GM18858 (cell line): ENCODE results near the gene TLCD3A.
"Not testable (repeated sequence)": the region's sequence is repeated elsewhere in the genome, so short reads cannot be mapped to it uniquely, and the experiment has no call there.

Source experiments
- ATAC-seq: cut with Tn5 transposase; IDR thresholded peaks from one replicate; pipeline ENCODE4 v1.9.1; 2021; ENCODE audit not compliant: unreplicated experiment

Gene TLCD3A

DNA sequence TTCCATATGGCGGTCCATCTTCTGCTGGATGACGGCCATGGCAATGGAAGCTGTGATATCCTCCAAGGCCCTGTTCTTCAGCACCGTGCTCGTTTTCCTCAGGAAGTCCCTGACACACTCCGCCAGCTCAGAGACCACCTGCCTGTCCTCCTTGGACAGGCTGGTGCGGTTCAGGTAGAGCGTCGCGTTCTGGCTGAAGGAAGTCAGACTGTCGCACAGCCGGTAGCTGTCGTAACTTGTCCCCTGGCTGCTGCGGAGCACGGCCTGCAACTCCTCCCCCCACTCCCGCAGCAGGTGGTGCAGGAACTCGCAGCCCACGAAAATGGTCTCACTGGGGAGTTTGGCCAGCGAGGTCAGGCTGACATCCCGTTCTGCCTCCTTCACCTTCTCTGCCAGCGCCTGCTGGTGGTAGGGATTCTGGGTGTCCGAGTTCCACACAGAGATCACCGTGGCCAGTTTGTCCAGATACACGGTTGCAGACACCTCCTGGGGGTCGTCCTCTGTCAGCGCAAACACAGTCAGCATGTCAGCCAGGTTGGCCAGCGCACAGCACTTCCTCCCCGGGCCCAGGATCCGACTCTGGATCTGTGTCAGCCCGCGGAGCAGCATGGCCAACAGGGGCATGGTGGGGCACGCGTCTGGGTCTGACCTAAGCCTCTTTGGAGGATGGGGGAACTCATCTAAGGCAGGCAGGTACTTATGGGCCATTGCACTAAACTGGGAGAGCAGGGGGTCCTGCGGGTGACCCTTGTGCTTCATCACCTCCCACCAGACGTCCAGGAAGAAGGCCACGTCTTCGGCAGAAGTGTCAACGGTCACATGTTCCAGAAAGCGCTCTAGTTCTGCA is 14.6 kb downstream of the TLCD3A start:
- ATAC-seq, result no peak

DNA sequence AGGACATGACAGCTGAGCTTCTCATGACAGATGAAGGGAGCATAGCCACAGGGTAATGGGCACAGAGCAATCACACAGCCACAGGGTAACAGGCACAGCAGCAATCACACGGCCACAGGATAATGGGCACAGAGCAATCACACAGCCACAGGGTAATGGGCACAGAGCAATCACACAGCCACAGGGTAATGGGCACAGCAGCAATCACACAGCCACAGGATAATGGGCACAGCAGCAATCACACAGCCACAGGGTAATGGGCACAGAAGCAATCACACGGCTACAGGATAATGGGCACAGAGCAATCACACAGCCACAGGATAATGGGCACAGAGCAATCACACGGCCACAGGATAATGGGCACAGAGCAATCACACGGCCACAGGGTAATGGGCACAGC is 16.2 kb downstream of the TLCD3A start:
- not testable (repeated sequence) for ATAC-seq

DNA sequence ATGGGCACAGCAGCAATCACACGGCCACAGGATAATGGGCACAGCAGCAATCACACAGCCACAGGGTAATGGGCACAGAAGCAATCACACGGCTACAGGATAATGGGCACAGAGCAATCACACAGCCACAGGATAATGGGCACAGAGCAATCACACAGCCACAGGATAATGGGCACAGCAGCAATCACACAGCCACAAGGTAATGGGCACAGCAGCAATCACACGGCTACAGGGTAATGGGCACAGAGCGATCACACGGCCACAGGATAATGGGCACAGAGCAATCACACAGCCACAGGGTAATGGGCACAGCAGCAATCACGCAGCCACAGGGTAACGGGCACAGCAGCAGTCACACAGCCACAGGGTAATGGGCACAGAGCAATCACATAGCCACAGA is 17.0 kb downstream of the TLCD3A start:
- ATAC-seq, result not testable (repeated sequence)

DNA sequence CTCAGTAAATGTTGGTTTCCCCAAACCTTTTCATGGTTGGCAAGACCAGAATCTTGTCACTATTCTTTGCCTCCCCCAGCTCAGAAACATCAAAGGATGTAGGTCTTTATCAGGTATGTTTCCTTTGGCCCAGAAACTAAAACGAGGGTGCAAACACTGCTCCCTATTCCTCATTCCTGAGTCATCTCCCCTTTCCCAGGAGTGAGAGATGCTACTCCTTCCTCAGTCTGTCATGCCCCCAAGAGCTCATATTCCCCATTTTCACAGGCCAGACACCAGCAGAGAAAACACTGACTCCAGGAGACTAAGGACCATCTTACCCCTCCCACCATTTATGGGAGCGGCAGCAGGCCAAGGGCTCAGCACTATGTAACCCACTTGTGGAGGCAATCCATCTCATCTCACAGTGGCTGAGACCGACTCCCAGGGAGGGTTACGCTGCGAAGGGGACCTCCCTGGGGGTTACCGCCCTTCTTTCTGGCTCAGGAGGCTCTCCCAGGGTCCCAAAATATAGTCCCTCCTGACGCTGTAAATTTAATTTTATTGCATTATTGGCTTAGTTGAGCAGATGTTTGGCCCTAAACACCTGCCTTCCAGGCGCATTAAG is 18.1 kb downstream of the TLCD3A start:
- no peak for ATAC-seq

DNA sequence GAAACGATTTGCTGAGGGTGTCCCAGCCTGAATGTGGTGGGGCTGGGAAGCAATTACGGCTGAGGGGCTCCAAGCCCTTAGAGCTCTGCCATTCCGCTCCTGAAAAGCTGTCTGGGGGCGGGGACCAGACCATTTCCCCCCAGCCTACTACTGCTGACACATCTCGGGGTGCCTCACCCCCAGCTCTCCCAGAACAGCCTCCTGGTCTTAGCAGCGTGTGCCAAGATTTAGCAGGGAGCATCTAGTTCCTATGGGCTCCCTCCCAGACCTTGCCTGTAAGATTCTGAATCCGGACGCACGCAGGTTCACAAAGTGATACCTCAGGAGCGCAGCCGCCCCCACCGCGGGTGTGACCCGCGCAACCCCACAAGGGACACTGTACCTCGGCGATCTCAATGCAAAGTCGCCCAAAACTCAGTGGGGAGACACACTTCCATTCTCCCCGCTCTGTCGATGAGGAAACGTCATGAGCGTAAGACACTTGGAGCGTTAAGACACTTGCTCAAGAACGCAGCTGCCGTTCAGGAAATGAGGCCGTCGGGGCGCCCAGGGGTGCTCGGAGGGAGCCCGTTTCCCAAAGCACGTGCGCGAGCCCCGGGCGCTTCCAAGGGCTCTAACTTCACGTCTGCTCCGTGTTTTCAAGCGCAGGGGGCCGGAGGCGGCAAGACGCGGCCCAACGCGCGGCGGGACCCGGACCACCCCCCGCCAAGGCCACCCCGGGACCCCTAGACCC is 19.0 kb downstream of the TLCD3A start:
- ATAC-seq, result no peak

DNA sequence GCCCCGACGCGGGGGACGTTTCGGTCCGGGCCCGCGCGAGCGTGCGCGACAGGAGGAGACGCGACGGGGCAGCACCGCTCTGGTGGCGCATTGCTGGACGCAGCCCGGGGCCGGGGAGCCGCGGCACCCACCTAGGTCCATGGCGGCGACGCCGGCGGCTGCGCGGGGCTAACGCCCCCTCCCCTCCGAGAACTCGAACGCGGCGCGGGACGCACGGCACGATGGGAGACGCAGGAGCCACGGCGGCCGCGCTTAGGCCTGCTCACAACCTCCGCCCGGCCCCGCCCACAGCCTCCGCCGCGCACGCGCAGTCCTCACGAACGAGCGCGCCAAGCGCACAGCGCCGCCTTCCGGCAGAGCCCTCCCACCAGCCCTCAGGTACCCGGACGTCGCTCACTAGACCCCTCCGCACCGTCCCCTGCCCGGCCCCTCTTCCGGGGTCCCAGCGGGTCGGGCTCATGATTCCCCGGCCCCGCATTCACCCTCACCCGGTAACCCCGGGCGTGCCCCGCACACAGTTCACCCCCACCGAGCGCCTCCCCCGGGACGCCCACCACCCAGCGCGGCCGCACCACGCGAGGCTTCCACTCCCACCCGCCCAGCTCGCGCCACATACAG is 19.7 kb downstream of the TLCD3A start, which contains the start of gene GEMIN4:
TSS of gene GEMIN4 (minus strand) at position 263 of the 618 bp plus-strand sequence. CDS start at position 141, 122 bp downstream.
- ATAC-seq, result peak; percentile 56

DNA sequence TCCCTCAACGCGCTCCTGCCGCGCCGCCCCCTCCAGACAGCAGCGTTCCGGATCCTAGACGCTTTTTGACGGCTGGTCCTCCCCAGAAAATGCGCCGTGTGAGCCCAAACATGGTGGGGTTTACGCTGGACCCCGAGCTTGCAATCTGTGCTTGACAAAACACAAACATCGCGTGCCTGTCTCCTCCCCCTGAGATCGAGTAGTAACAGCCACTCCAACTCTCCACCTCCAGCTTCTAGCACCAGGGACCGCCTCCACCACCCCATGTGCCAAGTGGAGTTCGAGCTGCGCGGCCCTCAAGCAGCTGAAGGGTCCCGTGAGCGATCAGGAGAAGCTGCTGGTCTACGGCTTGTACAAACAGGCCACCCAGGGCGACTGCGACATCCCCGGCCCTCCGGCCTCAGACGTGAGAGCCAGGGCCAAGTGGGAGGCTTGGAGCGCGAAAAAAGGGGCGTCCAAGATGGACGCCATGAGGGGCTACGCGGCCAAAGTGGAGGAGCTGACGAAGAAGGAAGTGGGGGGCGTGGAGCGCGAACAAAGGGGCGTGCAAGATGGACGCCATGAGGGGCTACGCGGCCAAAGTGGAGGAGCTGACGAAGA is 20.3 kb downstream of the TLCD3A start:
- ATAC-seq, result peak; percentile 11

DNA sequence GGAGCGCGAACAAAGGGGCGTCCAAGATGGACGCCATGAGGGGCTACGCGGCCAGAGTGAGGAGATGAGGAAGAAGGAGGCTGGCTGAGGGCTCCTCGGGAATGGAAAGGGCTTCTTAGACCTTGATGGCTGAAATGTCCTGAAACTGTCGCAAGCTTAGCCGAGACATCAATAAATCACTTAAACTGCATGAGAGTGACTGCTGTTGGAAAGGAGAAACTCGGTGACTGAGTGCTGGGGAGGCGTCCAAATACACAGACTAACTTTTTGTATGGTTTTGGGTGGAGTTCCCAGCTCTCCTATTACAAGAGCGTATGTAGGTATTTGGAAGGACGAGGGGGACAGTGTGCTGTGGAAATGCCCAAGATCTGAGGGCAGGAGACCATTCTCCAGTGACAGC is 21.0 kb downstream of the TLCD3A start:
- no peak for ATAC-seq

DNA sequence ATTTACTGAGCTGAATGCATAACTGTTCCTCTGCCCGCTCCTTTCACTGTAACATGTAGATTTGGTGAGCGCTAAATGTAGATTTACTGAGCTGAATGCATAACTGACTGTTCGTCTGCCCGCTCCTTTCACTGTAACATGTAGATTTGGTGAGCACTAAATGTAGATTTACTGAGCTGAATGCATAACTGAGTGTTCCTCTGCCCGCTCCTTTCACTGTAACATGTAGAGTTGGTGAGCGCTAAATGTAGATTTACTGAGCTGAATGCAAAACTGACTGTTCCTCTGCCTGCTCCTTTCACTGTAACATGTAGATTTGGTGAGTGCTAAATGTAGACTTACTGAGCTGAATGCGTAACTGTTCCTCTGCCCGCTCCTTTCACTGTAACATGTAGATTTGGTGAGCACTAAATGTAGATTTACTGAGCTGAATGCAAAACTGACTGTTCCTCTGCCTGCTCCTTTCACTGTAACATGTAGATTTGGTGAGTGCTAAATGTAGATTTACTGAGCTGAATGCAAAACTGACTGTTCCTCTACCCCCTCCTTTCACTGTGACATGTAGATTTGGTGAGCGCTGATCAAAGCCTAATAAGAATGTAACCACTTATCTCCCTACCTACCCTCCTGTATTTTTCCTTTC is 23.0 kb downstream of the TLCD3A start:
- not testable (repeated sequence) for ATAC-seq

DNA sequence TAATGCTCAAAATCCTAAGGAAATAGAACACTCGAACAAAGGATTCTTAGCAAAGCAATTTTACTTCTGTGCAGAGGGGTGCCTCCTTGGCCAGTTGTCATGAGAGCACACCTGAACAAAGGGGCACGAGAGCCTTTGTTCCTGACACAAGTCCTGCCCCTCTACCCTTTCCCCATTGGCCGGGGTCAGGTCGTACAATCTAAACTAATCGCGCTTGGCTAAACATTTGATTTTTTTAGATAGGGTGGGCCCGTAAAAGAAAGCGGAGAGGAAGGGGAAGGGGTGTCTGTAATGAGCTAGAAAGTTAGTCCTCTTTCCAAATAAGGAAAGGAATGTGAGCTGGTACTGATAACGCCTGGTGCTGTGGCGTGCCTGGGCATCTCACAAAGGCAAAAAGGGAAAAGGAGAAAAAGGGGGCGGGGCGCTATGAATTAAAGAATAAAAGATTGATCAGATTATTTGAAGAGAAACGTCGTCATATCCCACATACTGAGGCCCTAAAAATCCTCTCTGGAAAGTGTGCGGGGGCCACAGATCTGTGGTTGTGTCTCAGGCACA is 23.7 kb downstream of the TLCD3A start:
- not testable (repeated sequence) for ATAC-seq

DNA sequence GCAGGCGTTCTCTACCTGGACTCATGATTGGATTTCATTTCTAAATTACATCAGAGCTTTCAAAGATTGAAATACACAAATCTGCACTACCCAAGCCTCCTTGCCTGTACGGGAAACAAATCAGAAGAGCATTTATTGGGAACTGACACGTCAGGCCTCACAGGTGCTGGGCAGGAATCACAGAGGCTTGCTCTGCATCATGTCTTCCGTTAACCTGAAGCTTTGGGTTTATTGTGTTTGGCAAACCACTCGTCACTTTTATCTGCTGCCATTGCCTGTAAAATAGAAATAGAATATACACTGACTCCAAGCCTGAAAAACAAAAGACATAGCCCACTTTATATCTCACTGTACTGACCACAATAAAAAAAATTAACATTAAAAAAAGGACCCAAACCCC is 27.6 kb downstream of the TLCD3A start:
- ATAC-seq, result no peak

DNA sequence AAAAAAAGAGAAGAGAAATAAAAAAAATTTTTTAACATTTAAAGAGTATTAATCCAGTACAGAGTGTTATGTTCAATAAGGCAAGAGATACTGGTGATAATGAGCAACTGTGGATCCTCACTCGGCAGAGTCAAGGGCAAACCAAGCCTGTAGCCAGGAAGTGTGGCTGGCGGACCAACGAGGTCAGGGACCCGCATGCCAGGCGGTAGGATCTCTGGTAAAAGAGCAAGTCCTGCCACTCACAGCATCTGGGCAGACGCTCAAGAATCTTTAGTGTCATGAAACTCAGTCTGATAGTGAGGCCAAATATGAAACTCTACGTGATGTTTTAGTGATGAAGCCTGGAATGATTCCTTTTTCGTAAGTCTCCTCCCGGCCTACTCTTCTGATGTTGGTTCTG is 28.0 kb downstream of the TLCD3A start:
- no peak for ATAC-seq

DNA sequence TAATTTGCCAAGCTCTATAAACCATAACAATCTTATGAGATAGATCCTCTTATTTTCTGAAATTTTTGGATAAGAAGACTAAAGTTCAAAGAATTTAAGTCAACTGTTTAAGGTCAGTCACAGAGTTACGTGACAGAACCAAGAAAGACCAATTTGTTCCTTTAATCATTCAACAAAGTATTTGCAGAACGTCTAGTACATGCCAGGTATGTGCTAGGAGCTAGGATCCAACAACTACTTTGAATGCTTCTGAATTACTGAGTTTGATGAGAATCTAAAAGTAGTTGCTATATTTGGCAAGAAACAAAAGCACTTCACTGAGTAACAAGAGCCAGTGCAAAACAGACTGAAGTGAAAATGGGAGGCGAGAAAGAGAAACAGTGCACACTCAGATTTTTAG is 34.7 kb downstream of the TLCD3A start:
- no peak for ATAC-seq

DNA sequence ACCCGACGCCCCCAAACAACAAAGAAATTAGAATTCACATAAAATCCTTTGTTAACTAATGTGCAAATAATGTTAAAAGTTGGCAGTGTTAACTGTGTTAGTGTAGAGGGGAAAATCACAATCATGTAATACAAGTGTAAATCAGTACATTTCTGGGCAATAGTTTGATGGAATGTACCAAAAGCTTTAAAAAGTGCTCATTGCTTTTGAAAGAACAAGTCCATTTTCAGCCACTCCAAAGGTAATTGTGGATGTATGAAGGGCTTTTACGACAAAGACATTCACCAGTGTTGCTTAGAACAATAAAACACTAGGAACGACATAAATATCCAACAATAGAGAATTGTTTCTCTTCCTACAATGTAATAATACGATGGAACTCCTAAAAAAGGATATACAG is 40.6 kb downstream of the TLCD3A start:
- ATAC-seq, result no peak

DNA sequence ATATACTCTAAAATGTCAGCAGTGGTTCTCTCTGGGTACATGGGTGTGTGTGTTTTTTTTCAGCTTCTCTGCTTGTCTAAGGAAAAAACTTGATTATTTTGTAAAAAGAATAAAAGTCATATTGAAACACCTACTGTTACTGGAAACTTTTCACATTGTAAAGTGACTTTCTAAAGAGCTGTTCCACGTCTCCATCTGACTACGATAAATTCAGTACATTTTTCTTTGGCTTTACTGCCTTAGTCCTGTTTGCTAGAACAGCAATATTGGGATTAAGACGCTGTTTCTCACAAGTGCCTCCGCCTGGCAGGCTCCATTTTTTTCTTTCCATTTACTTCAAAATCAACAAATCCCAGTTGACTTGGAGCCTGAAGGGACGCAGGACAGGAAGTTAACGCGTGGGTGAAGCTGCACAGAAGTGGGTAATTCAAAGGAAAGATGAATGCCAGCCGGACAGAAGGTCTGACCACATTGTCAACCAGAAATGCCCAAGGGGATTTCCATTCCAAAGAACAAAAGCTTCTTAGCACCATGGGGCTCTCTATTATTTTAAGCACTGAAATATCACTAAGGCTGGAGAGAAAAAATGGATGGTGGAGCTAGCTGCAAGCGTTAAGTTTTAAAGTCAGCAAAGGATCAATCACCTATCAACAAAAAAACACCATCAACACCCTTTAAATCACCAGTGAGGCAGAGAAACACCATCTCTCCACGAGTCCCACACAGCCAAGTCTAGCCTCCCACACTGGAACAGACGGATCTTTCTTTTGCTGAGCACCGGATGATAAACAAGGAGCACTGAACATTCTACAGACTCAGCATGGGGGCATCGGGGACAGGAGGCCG is 41.3 kb downstream of the TLCD3A start:
- no peak for ATAC-seq

DNA sequence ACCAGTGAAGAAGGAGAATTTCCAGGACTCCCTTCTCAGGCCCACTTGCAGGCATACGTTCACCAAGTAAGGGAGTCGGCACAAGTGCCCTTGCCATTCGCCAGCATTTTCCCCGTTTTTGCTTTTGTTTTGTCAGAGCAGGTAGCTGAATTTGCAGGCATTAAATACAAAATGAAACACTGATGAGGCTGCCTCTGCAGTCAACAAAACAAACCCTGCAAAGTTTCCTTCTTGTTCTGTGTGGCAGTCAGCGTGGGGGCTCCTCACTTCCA is 41.9 kb downstream of the TLCD3A start:
- no peak for ATAC-seq

DNA sequence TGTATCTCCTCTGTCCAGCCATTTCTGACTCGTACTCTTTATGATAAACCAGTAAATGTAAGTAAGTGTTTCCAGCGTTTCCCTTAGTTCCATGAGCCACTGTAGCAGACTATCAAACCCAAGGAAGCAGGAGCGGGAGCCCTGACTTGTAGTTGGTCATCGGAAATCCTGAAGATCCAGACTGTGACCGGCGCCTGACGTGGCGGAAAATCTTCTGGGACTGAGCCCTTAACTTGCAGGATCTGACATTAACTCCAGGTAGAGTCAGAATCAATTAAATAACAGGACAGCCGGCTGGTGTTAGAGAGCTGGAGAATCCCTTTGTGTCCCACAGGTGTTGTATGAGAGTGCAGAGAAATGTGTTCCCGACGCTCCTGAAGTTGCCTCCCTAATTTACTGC is 45.7 kb downstream of the TLCD3A start:
- ATAC-seq, result no peak

DNA sequence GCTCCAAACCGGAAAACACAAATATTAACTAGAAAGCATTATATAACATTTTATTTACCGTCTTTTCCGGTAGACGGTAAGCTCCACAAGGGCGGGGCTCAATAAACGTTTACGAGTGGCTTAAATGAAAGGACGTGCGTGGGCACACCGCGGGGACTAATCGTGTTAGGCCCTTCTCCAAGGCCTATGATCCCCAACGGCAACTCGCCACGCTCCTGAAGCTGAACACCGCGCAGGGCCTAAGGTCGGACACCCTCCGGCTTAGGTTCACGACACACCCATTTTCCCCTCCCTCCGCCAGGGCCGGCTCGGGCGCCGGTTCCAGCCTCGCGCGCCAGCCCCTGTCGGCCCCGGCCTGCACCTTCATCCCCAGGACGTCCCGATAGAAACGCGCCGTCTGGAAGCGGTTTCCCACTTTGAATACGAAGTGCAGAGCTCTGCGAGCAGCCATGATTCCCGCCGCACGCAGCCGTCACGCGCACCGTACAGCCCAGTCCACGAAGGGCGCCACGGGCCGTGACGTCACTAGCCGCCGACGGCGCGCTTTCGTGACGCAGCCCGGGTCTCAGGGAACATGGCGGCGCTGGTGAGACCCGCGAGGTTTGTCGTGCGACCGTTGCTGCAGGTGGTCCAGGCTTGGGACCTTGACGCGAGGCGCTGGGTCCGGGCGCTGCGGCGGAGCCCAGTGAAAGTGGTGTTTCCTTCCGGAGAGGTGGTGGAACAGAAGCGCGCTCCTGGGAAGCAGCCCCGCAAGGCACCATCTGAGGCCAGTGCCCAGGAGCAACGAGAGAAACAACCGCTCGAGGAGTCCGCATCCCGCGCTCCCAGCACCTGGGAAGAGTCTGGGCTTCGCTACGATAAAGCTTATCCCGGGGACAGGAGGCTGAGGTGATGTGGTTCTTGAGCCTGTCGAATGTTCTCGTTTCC is 49.7 kb downstream of the TLCD3A start, which contains the start of the genes GLOD4 and MRM3:
TSS of gene GLOD4 (minus strand) at position 476 of the 927 bp plus-strand sequence. CDS start at position 451, 25 bp downstream.
TSS of gene MRM3 (plus strand) at position 549 of the 927 bp plus-strand sequence. CDS start at position 575, 26 bp downstream.
- peak; percentile 62 for ATAC-seq
